H1 (cell line): ENCODE measurements around the gene CLEC16A. TPM values are rescaled to one million over a fixed set of nuclear protein-coding genes. Genes with fewer than 3 reads are reported as not detected.

ENCODE experiments used
- CTCF ChIA-PET: fragments of 300-600 bp; sonication (Branson Sonifier 250); formaldehyde crosslinking; loops from one replicate; lab custom pipeline; 2021; ENCODE audit not compliant: partially characterized antibody; lab: Charles Lee
- POLR2A ChIA-PET: fragments of 300-600 bp; sonication (Branson Sonifier 250); formaldehyde crosslinking; loops from one replicate; lab custom pipeline; 2021; ENCODE audit warnings: inconsistent platforms; ENCODE audit not compliant: partially characterized antibody; lab: Charles Lee
- DNase-seq, 2 experiments: peaks; one replicate each; pipeline versions ENCODE4 v3.0.0 to v3.0.0-alpha.2; 2010 to 2022; ENCODE audit warnings: low spot score in 2 of 2, low read depth in 1 of 2, mixed read lengths in 1 of 2
- FAIRE-seq: peaks from 2 replicates; lab custom pipeline; 2011; peaks lifted over from hg19 to GRCh38; lab: Jason Lieb, UNC
- H2AFZ ChIP-seq: 2 replicates; pipeline ENCODE4 v1.8.1; 2012; ENCODE audit warnings: low read length, inconsistent platforms
- H2AK5ac ChIP-seq: 2 replicates; pipeline ENCODE4 v1.6.1; 2013; ENCODE audit warnings: low read depth, low read length
- H2BK120ac ChIP-seq: replicated peaks from 2 replicates; pipeline ENCODE3; 2013; ENCODE audit warnings: low read depth, low read length, inconsistent platforms
- H2BK12ac ChIP-seq: 2 replicates; pipeline ENCODE4 v1.6.1; 2013; ENCODE audit warnings: low read depth, low read length
- H2BK15ac ChIP-seq: 2 replicates; pipeline ENCODE4 v1.6.1; 2013; ENCODE audit warnings: low read length
- H2BK20ac ChIP-seq: 2 replicates; pipeline ENCODE4 v1.6.1; 2013; ENCODE audit warnings: low read length
- H2BK5ac ChIP-seq: 2 replicates; pipeline ENCODE4 v1.6.1; 2013; ENCODE audit warnings: low read depth, low read length
- H3K14ac ChIP-seq: 2 replicates; pipeline ENCODE4 v1.6.1; 2013; ENCODE audit warnings: inconsistent platforms; ENCODE audit not compliant: insufficient read length
- H3K18ac ChIP-seq: 2 replicates; pipeline ENCODE4 v1.6.1; 2013; ENCODE audit warnings: low read length; ENCODE audit errors: extremely low read depth
- H3K23ac ChIP-seq: 2 replicates; pipeline ENCODE4 v1.6.1; 2013; ENCODE audit warnings: inconsistent platforms; ENCODE audit not compliant: insufficient read length
- H3K23me2 ChIP-seq: 2 replicates; pipeline ENCODE4 v1.6.1; 2013; ENCODE audit warnings: low read depth, low read length
- H3K27ac ChIP-seq: 2 replicates; pipeline ENCODE4 v1.6.1; 2011; ENCODE audit warnings: low read depth, low read length, inconsistent platforms
- H3K27me3 ChIP-seq, 4 experiments: replicated peaks in 1 of 4; 1 replicate in 1 of 4; 2 replicates in 3 of 4; pipeline versions ENCODE4 v1.6.1 to v1.8.1; 2011 to 2013; ENCODE audit warnings: low read length in 3 of 4, mild to moderate bottlenecking in 3 of 4, inconsistent platforms in 2 of 4, mixed read lengths in 2 of 4, moderate library complexity in 1 of 4; ENCODE audit not compliant: control insufficient read depth in 3 of 4, insufficient read depth in 3 of 4; ENCODE audit errors: extremely low read depth in 1 of 4
- H3K36me3 ChIP-seq, 4 experiments: 2 replicates each; pipeline versions ENCODE4 v1.6.1 to v1.8.1; 2011 to 2013; ENCODE audit warnings: mild to moderate bottlenecking in 4 of 4, low read length in 3 of 4, moderate library complexity in 2 of 4, control low read depth in 1 of 4, inconsistent platforms in 1 of 4; ENCODE audit not compliant: insufficient read depth in 4 of 4, control insufficient read depth in 2 of 4
- H3K4ac ChIP-seq: replicated peaks from 2 replicates; pipeline ENCODE3; 2013; ENCODE audit warnings: low read length, low read depth, mixed read lengths, inconsistent platforms; ENCODE audit not compliant: insufficient read length
- H3K4me1 ChIP-seq, 4 experiments: replicated peaks in 1 of 4; 1 replicate in 1 of 4; 2 replicates in 3 of 4; pipeline versions ENCODE4 v1.6.1 to v1.8.1; 2011 to 2013; ENCODE audit warnings: low read length in 3 of 4, inconsistent platforms in 2 of 4, mixed read lengths in 1 of 4; ENCODE audit not compliant: insufficient read depth in 4 of 4, control insufficient read depth in 3 of 4
- H3K4me2 ChIP-seq, 2 experiments: 2 replicates each; pipeline versions ENCODE4 v1.6.1 to v1.8.1; 2011 to 2013; ENCODE audit warnings: low read depth in 2 of 2, low read length in 2 of 2, control low read depth in 1 of 2, inconsistent platforms in 1 of 2, mild to moderate bottlenecking in 1 of 2; ENCODE audit not compliant: insufficient read depth in 1 of 2
- H3K4me3 ChIP-seq, 4 experiments: fragments of 200-600, 300-600 bp in 1 of 4; sonication (generic), shearing (Covaris generic), sonication (Bioruptor Twin) in 1 of 4; 2 replicates each; pipeline versions ENCODE4 v1.5.1 to v1.8.1; 2011 to 2016; ENCODE audit warnings: low read length in 4 of 4, low read depth in 3 of 4, control low read depth in 2 of 4, inconsistent platforms in 2 of 4, mild to moderate bottlenecking in 2 of 4, mixed read lengths in 1 of 4, moderate library complexity in 1 of 4; ENCODE audit not compliant: insufficient read depth in 2 of 4; ENCODE audit errors: extremely low read depth in 1 of 4
- H3K56ac ChIP-seq: replicated peaks from 2 replicates; pipeline ENCODE3; 2013; ENCODE audit warnings: low read depth, mild to moderate bottlenecking, mixed read lengths, low read length, inconsistent platforms; ENCODE audit not compliant: insufficient read length
- H3K79me1 ChIP-seq: 2 replicates; pipeline ENCODE4 v1.6.1; 2013; ENCODE audit warnings: low read depth, low read length, control low read depth
- H3K79me2 ChIP-seq, 2 experiments: 2 replicates each; pipeline versions ENCODE4 v1.6.1 to v1.8.1; 2012 to 2013; ENCODE audit warnings: low read length in 2 of 2, mild to moderate bottlenecking in 2 of 2, inconsistent platforms in 1 of 2; ENCODE audit not compliant: insufficient read depth in 2 of 2, control insufficient read depth in 1 of 2
- H3K9ac ChIP-seq, 4 experiments: replicated peaks in 1 of 4; 1 replicate in 1 of 4; 2 replicates in 3 of 4; pipeline versions ENCODE4 v1.6.1 to v1.8.1; 2011 to 2013; ENCODE audit warnings: low read depth in 3 of 4, low read length in 3 of 4, control low read depth in 2 of 4, mild to moderate bottlenecking in 2 of 4, moderate library complexity in 2 of 4, inconsistent platforms in 1 of 4; ENCODE audit errors: extremely low read depth in 1 of 4
- H3K9me3 ChIP-seq, 2 experiments: 2 replicates each; pipeline versions ENCODE4 v1.6.1 to v1.8.1; 2012 to 2013; ENCODE audit warnings: mild to moderate bottlenecking in 2 of 2, moderate library complexity in 2 of 2, control low read depth in 1 of 2, inconsistent platforms in 1 of 2, low read depth in 1 of 2, low read length in 1 of 2, mixed read lengths in 1 of 2; ENCODE audit not compliant: insufficient read depth in 2 of 2
- H4K20me1 ChIP-seq, 2 experiments: replicated peaks in 1 of 2; 2 replicates each; pipeline versions ENCODE3 to v1.8.1; 2011 to 2013; ENCODE audit warnings: inconsistent platforms in 2 of 2, low read length in 2 of 2, mild to moderate bottlenecking in 1 of 2; ENCODE audit not compliant: insufficient read depth in 2 of 2, control insufficient read depth in 1 of 2
- H4K5ac ChIP-seq: 2 replicates; pipeline ENCODE4 v1.6.1; 2013; ENCODE audit warnings: low read length, low read depth, mixed read lengths, inconsistent platforms; ENCODE audit not compliant: insufficient read length
- H4K8ac ChIP-seq: 2 replicates; pipeline ENCODE4 v1.8.0; 2013; ENCODE audit warnings: mild to moderate bottlenecking, moderate library complexity, low read length, inconsistent platforms; ENCODE audit not compliant: insufficient read depth; ENCODE audit errors: extremely low read depth
- H4K91ac ChIP-seq: replicated peaks from 2 replicates; pipeline ENCODE3; 2013; ENCODE audit warnings: low read length, mixed read lengths, inconsistent platforms; ENCODE audit not compliant: insufficient read length
- CHD1 ChIP-seq: IDR thresholded peaks from 2 replicates; pipeline ENCODE4 v1.6.1; 2012; ENCODE audit warnings: low read depth, low read length, improper control_type of control experiment
- CHD2 ChIP-seq: IDR thresholded peaks from 2 replicates; pipeline ENCODE4 v1.6.1; 2012; ENCODE audit warnings: low read length, improper control_type of control experiment
- CREB1 ChIP-seq: IDR thresholded peaks from 2 replicates; pipeline ENCODE4 v1.6.1; 2012; ENCODE audit warnings: inconsistent platforms
- CTBP2 ChIP-seq: IDR thresholded peaks from 2 replicates; pipeline ENCODE4 v1.7.0; 2011; ENCODE audit warnings: borderline replicate concordance, mild to moderate bottlenecking, moderate library complexity, mixed read lengths, low read length; ENCODE audit not compliant: insufficient read depth, insufficient read length
- HDAC2 ChIP-seq, 2 experiments: fragments of 300-600 bp in 1 of 2; sonication (generic) in 1 of 2; IDR thresholded peaks; 2 replicates each; pipeline ENCODE4 v1.6.1; 2011 to 2012; ENCODE audit warnings: low read depth in 2 of 2, low read length in 2 of 2, mild to moderate bottlenecking in 2 of 2, moderate library complexity in 2 of 2, borderline replicate concordance in 1 of 2, inconsistent platforms in 1 of 2
- NANOG ChIP-seq: IDR thresholded peaks from 2 replicates; pipeline ENCODE4 v1.6.1; 2011; ENCODE audit warnings: low read length, low read depth, mild to moderate bottlenecking, inconsistent platforms; ENCODE audit not compliant: insufficient read depth, poor library complexity, severe bottlenecking
- POLR2AphosphoS5 ChIP-seq: IDR thresholded peaks from 2 replicates; pipeline ENCODE4 v1.6.1; 2011; ENCODE audit warnings: low read depth, low read length
- SIX5 ChIP-seq: IDR thresholded peaks from 2 replicates; pipeline ENCODE4 v1.6.1; 2011; ENCODE audit warnings: mild to moderate bottlenecking, low read depth, low read length
- USF2 ChIP-seq: IDR thresholded peaks from 2 replicates; pipeline ENCODE4 v1.6.1; 2011; ENCODE audit warnings: low read length, improper control_type of control experiment
- WGBS, 2 experiments: shearing (Covaris generic) in 1 of 2; methylation state at CpG; one replicate each; pipeline versions ENCODE4 v1.1.6 to v1.1.7; 2013 to 2015; ENCODE audit warnings: low lambda C conversion rate in 2 of 2, mixed read lengths in 2 of 2, inconsistent platforms in 1 of 2, low coverage in 1 of 2, missing lambda C conversion rate in 1 of 2; ENCODE audit not compliant: insufficient replicate concordance in 2 of 2, insufficient coverage in 1 of 2, insufficient read length in 1 of 2; ENCODE audit errors: extremely low coverage in 1 of 2, missing lambda C conversion rate in 1 of 2; 5-methylcytosine and 5-hydroxymethylcytosine counted together
- polyA plus RNA-seq, 7 experiments: library from polyadenylated mRNA; depleted of rRNA in 3 of 7; stranded (reverse) in 5 of 7; unstranded in 2 of 7; fragments of >200 nt in 5 of 7; fragments of 200-250 nt in 2 of 7; gene quantifications; 1 replicate in 5 of 7; 2 replicates in 1 of 7; 4 replicates in 1 of 7; pipeline versions ENCODE4 v1.2.1 to v1.2.3, GENCODE V29; 2011 to 2013; ENCODE audit warnings: missing spikeins in 2 of 7, mixed read lengths in 2 of 7
- total RNA-seq: library from RNA; stranded (reverse); fragmentation: NEBNext Ultra II Directional; extraction: Animal tissue kit (Norgen Biotek cat#: 25700); gene quantifications from 2 replicates; pipeline ENCODE4 v1.2.1, GENCODE V29; 2021
- TF ChIP-seq, protein P1 (sequence below): IDR thresholded peaks from 2 replicates; pipeline ENCODE4 v1.6.1; 2012; ENCODE audit warnings: inconsistent platforms
- TF ChIP-seq, protein P2 (sequence below): IDR thresholded peaks from 2 replicates; pipeline ENCODE4 v1.6.1; 2011; ENCODE audit warnings: low read depth, mild to moderate bottlenecking, low read length; ENCODE audit not compliant: insufficient read depth

The CLEC16A gene
- total and polyA plus RNA-seq, 2 of the 8 experiments (the other 6 are each of a cell fraction or from before 2014, with no cell fraction given) = 7.6 to 19.3 TPM

DNA sequence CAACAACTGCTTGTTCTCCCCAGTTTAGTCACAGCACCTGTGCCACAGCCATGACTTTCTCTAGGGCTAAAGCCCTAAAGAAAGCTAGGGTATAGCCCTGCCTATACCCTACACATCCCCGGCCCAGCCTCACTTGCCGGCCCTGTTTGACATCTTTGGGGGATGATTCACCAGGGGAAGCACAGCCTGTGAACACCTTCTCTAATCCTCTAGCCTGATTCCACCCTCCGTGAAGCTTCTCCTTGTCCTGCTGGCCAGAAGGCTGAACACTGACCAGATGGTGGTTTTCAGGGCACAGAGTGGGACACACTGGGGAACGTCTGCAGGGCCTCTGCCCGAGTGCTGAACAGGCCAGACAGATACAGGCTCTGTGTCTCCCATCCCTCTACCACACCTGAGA, 6.0 kb downstream of the CLEC16A start:
- Histone ChIP-seq H3K23me2 (no peaks in the 10 kb centered on the region; the same call in 1 of the 2 replicates), H4K5ac (no peak overlapping the region), H3K4me1 (peaks cover 20 to 39% (median 27%) of the 10 kb centered on the region in 4 experiments), H2BK20ac (no peak overlapping the region), H2BK120ac (no peak overlapping the region), H3K56ac (no peak overlapping the region), H3K79me1 (peaks cover 7% of the 10 kb centered on the region), H3K79me2 (peaks cover 0 to 53% of the 10 kb centered on the region in 2 experiments; a peak in 2 of 4 replicates), H3K9ac (no peak overlapping the region), H2BK5ac (0 out of 2 replicates have a peak overlapping the region, but pooled peaks have one; percentile 27), H3K4me2 (peak overlapping the region in 1 of 2 experiments; percentile 28; a peak in 1 of 4 replicates), H4K91ac (no peak overlapping the region), H3K18ac (no peak overlapping the region), H2AFZ (no peak overlapping the region), H3K36me3 (no peaks in the 10 kb centered on the region), H3K27me3 (no peaks in the 10 kb centered on the region), H3K27ac (no peak overlapping the region), H2BK15ac (peak overlapping the region; percentile 92), H3K4ac (no peak overlapping the region), H3K23ac (no peak overlapping the region), H2BK12ac (peak overlapping the region; percentile 93; the same call in 1 of the 2 replicates), H3K9me3 (no peaks in the 10 kb centered on the region), H2AK5ac (0 out of 2 replicates have a peak overlapping the region, but pooled peaks have one; percentile 34), H3K14ac (no peak overlapping the region), H4K20me1 (peaks cover 5 to 8% of the 10 kb centered on the region in 2 experiments), H3K4me3 (no peak overlapping the region), H4K8ac (no peak overlapping the region)
- FAIRE-seq (no peak), DNase-seq (no peak)
- ChIA-PET POLR2A (interaction anchor here (0.7 to 2.9 kb wide), 3 partner anchors 13 to 456 kb away, joined by 3 to 11 read pairs (median 4); no protein-coding TSS in a partner anchor), CTCF (interaction anchor here (0.7 to 7.8 kb wide), 13 partner anchors 10 to 647 kb away, joined by 3 to 117 read pairs (median 4); no protein-coding TSS in a partner anchor)
- 76% methylated on average over 5 of the region's 5 CpGs; no CpG with 5 or more reads in 1 of the 2 experiments for WGBS, 2 experiments
- no peak for TF ChIP-seq CTBP2
- TF ChIP-seq, protein P1, sequence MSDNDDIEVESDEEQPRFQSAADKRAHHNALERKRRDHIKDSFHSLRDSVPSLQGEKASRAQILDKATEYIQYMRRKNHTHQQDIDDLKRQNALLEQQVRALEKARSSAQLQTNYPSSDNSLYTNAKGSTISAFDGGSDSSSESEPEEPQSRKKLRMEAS = no peak
- no peak for TF ChIP-seq HDAC2 (IDR thresholded peaks at IDR 0.05; ENCODE audit: borderline replicate concordance in 1 of 2, low read depth in 2 of 2, low read length in 2 of 2)
- TF ChIP-seq USF2 = no peak
- no peak for TF ChIP-seq CHD1
- TF ChIP-seq CHD2 = no peak
- TF ChIP-seq NANOG = no peak
- TF ChIP-seq, protein P2, sequence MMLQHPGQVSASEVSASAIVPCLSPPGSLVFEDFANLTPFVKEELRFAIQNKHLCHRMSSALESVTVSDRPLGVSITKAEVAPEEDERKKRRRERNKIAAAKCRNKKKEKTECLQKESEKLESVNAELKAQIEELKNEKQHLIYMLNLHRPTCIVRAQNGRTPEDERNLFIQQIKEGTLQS = no peak
- no peak for TF ChIP-seq SIX5
- TF ChIP-seq POLR2AphosphoS5 = no peak
- no peak for TF ChIP-seq CREB1
